GM19455 (cell line): ENCODE results near the gene H2BK1.

Experiments
- ATAC-seq: cut with Tn5 transposase; IDR thresholded peaks from one replicate; pipeline ENCODE4 v1.9.1; 2021; ENCODE audit not compliant: unreplicated experiment

Gene H2BK1

DNA sequence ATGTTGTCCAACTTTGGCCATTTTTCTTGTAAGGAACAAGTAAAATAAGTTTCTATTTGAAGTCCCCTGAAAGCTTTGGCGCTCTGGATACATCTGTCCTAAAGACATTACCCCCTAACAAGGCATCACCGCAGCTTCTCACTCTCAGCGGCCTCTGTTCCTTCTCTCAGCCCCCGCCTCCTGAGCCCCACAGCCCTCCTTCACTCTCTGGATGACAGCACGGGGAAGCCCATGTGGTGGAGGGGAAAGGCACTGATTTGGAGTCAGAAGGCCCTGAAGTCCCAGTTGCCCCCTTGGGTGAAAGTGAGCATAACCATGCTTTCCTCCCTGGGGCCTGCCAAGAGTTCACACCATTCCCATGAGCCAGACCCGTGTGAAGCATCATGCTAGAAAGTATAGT lies 4.6 kb downstream of the H2BK1 start:
- no peak for ATAC-seq

DNA sequence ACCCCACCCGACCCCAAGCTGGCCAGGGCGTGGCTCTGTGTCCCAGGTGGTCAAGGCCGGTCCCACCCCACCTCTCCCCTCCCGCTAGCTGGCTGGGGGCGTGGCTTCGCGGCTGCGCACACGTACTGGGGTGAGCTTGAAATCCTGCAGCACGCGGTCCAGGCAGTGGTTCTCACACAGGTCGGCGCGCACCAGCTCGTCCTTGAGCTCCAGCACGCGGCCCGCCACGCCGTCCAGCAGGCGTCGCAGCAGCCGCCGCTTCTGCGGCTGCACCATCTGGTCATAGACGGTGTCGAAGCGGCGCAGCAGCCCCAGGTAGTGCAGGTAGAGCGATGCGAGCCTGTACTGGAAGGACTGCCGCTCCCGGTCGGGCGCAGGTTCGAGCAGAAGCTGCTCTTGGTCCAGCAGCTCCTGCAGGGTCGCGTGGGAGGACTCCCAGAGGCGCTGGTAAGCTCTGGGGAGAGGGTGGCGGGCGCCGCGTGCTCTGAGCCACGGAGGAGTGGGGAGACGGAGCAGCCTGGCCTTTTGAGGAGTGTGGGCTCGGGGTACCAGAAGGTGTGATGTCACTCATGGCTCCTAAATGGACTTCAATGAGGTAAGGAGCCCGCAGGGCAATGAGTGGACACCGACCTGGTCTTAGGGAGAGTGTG lies 5.8 kb downstream of the H2BK1 start:
- no peak for ATAC-seq

DNA sequence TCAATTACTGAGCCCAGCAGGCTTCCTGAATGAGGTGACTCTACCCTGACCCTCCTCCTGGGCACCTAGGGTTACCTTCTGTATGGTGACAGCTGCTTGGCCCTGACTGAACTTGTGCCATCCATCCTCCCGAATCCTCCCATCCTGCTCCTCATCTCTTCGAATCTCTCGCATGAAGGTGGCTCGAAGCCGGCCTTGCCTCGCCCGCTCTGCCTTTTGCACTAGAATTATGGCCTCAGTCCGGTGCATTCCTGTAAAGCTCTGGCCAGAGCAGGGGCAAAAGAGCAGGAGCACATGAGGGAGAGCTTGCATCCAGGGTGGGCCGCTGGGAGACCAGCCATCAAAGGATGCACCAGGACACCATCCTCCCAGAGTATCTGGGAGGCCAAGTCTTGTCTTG lies 7.5 kb downstream of the H2BK1 start:
- ATAC-seq, result no peak

DNA sequence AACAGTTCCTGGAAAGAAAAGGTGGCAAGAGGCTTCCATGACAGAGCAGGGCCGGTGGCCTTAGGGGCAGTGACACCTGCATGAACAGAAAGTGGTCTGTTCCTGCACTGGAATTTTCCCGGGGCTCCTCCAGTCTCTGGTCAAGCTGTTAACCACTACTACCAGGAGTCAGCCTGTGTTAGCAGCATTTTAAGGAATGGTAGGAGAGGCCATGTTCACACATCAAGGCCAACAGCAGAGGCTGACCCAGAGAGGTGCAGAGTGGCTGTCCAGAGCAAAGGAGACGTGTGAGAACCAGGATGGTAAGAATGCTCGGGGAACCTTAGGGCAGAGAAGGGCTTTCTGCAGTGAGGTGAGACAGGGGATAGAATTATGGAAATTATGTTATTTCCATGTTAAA lies 8.5 kb downstream of the H2BK1 start:
- ATAC-seq, result no peak

DNA sequence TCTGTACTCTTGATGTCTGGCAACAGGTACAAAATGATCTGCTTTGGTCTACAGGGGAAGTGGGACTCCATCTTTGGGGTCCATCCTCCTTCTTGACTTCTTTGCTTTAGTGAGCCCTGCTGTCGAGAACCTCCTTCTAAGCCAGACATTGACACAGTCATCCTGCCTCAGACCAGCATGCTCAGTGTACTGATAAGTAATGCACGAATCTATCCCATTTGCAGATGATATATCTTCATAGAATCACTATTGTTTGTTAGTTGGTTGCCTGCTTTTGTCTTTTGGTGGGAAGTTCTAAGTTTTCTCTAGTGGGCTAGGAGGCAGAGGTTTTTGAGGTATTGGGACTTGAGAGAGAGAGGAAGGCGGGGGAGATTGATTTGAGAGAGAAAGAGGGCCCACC lies 8.9 kb downstream of the H2BK1 start:
- no peak for ATAC-seq

DNA sequence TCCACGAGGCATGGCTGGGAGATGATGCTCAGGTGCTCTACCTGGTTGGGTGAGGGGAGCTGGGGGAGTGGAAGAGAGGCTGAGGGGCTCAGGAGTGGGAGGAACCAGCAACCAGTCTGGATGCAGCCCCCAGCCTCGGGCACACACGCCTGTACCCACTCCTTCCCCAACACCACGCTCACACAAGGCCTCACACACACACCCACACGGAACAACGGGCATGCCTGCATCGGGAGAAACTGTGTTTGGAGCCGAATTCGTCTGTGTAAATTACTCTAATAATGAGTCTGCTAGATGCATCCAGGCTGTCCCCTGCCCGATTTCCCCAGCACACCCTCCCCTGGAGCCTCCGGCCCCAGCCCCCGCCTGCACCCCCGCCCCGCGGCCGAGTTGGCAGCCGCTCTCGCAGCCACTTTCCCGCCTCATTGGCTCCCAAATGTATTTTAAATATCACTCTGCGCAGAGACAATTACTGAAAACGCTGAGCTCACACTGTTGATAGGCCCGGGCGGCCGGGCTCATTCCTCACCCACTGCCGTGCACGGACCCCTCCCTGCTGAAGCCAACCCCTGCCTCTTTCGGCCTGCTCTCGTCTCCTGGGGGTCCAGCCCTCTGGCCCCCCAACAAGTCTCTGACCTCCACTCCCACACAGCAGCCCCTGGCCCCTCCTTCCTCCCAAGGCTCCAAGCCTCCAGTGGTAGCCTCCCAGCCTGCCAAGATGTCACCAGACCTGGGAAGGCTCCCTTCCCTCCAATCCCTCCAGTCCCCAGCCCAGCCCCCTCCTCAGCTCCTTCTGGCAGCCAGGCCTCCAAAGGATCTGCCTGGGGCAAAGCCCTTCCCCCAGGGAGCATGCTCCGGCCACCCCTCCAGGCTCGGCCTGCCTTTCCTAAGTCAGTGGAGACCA lies 11.1 kb downstream of the H2BK1 start:
- no peak for ATAC-seq

DNA sequence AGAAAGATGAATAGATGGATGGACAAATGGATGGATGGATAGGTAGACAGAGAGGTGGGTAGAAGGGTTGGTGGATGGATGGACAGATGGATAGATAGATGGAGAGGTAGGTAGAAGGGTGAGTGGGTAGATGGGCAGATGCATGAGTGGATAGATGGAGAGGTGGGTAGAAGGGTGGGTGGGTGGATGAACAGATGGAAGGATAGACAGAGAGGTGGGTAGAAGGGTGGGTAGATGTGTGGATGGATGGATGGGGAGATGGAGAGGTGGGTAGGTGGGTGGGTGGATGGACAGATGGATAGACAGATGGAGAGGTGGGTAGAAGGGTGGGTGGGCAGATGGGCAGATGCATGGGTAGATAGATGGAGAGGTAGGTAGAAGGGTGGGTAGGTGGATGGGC lies 12.4 kb downstream of the H2BK1 start:
- ATAC-seq, result no peak

DNA sequence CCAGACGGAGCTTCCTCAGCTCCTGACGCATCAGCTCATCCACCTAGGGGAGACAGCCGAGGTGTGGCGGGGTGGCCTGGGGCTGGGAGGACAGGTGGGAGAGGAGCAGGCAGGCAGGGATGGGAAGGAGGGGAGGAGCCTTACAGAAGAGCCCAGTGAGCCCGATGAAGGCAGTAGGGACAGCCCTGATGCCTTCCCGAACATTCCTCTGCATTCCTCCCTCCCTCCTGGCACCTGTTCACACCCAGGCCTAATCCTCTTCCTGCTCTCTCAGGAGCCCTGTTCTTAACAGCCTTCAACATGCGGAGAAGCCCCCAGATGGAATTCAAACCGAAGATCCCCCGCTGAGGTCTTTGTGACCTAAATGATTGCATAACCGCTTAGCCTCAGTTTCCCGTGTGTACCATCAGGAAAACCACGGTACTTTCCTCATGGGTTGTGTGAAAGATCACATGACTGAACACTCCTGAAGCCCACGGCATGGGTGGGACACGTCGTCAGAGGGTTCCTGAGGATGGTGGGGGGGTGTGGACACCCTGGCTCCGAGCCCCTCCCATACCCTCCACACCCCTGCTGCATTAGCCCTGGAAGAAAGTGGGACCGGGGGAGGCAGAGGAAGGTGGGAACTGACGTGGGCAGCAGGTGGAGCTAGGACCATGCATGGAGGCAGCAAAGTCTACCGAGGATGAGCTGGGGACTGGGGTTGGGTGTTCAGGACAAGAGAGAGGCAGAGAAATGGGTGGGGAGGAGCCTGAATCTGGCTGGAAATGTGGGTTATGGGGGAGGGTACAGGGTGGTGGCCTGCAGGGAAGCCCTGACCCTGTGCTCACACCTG lies 14.5 kb downstream of the H2BK1 start:
- no peak for ATAC-seq

DNA sequence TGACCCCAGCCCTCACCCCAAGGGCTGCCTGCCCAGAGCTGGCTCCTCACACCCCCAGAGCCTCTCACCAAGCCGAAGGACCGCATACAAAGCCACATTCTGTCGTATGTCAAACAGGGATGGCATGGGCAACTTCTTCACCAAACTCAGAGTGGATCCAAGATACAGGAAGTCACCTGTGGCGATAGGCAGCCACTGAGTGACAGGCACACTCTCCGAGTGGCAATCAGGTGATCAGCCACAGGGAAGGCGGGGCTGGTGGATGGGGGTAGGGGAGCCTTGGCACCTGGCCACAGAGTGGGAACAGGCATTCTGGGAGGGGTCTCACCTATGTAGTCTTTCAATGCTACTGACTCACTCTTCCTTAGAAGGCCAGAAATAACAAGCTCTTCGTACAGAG lies 16.1 kb downstream of the H2BK1 start:
- no peak for ATAC-seq

DNA sequence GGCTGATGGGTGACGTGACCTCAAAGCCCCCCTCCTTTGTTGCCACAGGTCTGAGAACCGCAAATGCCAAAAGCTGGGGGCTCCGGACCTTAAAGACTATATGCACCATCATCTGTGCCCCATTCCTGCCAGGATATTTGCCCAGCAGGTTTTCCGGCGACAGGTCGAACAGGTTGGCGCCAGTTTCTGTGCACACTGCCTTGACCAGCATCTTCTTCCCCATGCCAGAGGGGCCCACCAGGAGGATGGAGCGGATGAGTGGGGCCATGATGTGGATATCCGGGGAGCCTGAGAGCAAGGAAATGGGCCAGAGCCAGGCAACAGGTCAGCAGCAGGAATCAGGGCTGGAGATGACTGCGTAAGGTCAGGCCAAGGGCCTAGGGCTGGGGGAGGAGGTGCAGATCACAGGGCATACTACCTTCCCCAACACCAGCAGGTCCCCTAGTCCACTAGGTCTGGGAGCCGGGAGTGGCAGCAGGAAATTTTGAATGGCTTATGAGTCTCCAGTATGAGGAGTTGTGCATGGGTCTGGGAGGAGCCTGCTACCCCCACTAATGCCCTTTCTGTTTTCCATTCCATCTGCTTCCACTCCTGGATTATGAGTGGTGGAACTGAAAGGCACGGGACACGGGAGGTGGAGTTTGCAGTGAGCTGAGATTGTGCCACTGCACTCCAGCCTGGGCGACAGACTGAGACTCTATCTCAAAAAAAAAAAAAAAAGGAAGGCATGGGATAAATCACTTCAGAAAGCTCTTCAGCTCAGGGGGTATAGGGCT lies 16.9 kb downstream of the H2BK1 start:
- no peak for ATAC-seq

DNA sequence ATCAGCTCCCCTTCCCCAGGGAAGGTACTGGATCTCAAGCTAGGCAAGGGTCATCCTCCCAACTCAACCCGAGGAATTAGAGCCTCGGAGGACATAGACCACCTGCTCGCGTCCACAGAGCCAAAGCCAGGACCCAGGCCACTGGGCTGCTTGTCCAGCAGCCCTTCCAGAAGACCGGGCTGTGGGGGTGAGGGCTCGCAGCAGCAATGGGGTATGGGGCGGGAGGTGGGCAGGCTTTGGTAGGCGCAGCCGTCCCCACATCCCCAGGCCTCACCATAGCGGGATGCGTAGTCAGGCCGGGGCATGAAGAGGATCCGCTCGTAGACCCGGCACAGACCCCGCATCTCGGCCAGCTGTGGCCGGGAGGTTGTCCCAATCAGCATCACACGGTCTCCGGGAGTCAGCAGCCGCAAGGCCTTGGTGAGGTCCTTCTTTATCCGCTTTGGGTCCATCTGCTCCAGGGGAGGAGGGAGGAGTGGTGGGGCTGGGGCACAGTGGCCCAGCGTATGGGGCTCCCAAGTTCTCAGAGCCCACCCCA lies 18.2 kb downstream of the H2BK1 start:
- no peak for ATAC-seq

DNA sequence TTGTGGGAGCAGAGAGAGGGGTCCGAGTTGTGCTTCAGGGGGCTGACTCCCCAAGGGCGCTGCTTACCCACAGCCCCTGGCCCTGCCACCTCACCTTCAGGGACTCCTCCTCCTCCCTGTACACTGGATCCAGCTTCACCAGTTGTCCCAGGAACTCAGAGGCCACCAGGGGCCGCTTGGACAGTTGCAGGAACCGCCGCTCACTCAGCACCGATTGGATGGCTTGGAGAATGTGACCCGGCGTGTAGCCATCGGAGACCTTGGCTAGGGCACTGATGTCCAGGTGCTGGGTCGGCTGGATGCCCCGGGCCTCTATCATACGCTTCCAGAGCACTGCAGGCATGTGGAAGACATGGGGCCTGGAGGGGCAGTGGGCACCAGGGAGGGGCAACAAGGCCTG lies 18.7 kb downstream of the H2BK1 start:
- no peak for ATAC-seq

DNA sequence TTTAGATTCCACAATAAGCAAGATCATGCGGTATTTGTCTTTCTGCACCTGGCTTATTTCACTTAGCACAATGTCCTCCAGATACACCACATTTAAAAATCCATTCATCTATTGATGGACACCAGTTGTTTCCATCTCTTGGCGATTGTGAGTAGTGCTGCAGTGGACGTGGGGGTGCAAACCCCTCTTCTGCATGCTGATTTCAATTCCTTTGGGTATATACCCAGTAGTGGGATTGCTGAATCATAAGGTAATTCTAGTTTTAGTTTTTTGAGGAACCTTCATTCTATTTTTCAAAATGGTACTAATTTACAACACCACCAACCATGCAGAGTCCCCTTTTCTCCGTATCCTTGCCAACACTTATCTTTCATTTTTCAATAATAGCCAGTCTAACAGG lies 21.2 kb downstream of the H2BK1 start:
- no peak for ATAC-seq

DNA sequence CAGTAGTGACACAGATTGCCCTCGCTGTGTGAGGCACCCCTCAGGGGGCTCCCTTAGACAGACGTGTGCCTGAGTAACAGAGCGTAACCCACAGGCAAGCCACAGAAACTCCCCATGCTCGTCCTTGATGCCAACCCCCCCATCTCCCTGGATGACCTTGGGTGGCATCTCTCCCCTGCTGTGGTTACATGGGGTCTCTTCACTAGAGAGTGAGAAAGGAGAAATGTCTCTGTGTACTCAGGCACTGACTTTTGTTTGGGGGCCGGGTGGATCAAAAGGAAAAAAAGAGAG lies 22.1 kb downstream of the H2BK1 start:
- no peak for ATAC-seq

DNA sequence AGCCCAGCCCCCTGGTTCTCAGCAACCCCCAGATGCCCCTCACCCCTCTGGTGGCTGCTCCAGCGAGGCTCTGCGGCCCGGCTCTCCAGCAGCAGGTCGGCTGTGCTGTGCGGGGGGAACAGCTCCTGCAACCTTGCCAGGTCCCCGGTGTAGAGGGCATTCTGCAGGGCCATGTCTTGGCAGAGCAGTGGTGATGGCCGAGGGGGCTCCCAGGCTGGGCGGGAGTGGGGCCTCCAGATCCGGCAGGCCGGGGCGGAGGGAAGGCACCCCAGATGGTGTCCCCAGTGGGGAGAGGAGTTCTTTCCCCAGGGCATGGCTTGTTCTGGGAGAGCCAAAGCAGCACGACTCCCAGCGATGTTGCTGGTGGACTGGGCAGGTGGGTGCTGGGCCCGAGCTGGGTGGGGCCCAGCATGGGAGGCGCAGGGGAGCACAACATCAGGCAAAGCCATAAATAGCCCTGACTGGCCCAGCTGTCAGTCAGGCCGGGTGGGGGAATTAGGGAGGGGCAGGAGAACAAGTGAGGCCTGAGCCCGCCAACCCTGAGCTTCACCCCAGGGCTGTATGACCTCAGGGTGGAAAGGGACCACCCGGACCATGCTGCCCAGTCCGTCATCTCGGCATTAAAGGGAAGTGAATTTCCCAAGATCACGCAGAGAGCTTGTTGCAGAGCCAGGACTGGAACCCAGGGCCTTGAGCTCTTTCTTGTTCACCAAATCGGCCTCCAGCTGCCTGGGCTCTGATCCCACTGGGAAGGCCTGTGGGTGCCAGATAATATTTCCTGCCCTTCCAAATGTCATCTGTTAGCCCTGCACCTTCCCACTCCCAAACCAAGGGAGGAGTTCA lies 22.7 kb downstream of the H2BK1 start:
- no peak for ATAC-seq

DNA sequence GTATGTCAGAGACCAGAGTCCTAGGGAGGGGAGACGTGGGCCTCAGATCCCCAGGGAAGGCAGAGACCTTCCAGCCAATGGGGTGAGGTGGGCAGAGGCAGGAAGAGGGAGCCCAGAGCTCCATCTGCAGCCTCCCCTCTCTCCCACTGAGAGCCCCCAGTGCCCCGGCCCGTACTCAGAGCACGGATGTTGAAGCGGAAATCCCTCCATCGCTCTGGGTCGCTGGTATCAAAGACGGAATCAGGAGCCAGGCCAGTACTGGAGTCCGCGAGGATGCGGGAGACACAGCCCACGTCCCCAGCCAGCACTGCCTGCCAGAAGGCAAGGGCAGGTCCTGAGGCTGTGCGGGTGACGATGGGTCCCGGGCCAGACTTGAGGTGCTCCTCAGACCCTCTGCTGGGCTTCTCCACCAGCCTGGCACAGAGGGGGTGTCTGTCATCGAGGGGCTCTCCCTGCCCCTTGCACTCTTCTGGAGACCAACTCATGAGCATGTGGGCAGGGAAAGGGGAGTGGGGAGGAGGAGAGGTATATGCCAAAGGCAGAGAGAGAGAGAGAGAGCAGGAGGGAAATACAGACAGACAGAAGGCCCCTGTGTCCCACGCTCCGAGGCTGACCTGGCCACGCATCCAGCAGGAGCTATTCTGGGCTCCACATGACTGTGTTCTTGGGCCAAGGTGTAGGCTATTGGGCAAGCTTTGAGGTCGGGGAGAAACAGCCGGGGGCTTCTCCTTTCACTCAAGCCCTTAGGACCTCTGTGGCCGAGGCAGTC lies 23.5 kb downstream of the H2BK1 start, which contains the start of gene ASB10:
Gene ASB10 (minus strand): TSS at position 611 of the 769 bp plus-strand sequence. CDS start 120 bp downstream, at position 491.
- ATAC-seq, result no peak

DNA sequence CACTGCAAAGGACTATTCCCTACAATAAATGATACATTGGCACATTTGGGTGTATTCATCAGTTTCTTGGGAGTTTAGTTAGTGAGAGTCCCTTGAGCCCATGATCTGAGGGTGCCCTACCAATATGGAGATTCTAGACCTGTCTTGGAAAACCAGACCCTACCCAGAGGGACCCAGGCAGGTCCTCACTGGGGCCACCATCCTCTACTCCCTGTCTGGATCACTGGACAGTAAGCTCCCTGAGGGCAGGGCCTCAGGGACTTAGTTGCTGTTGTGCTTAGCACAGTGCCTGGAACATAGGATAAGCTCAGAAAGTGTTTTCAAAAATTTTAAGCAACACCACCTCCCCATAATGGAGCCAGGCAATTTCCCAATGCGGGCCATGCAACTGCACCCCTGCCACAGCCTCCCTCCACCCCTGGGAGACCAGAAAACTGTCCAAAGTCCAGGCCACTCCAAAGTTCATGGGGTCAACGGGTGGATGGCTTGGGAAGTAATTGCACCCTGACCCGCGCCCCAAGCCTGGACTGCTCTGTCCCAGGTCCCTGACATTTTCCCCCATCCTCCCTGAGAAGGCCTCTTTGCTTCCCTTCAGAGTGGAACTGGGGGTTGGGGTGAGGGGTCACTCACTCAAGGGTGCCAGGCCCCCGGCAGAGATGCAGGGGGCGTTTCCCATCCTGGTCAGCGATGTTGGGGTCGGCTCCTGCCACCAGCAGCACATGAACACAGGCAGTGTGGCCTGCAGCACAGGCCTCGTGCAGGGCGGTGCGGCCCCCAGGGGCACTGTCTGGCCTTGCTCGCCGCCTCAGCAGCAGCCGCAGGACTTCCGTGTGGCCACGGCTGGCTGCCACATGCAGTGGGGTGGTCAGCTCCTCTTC lies 24.3 kb downstream of the H2BK1 start:
- ATAC-seq, result no peak

DNA sequence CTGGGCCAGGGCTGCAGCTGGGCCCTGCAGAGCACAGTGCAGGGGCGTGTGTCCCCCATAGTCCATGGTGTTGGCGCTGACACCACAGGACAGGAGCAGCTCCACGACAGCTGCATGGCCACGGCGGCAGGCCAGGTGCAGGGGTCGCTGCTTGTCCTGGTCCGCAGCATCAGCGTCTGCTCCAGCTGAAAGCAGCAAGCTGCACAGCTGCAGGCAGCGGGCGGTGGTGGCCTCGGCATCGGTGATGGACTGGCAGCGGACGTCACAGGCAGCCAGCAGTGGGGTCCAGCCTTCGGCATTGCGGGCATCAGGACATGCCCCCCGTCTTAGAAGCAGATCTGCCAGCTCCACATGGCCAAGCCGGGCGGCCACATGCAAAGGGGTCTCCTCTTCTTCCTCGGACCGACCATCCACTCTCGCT lies 29.3 kb downstream of the H2BK1 start:
- ATAC-seq, result no peak
